Thyroid gland (tissue), 4 donors: ENCODE measurements around the gene FOXRED1.

Experiments used
- POLR2A ChIP-seq, 2 donors: fragments of 450-650 bp; IDR thresholded peaks; one replicate each; pipeline ENCODE4 v1.6.1; 2017; ENCODE audit warnings: antibody characterized with exemption in 2 of 2, mild to moderate bottlenecking in 2 of 2, moderate library complexity in 1 of 2
- TF ChIP-seq, protein P1 (sequence below), 6 experiments: fragments of 200-600 bp in 3 of 6; fragments of 450-650 bp in 3 of 6; sonication (generic) in 3 of 6; IDR thresholded peaks; one replicate each; pipeline ENCODE4 v1.5.1; 2016 to 2019; ENCODE audit warnings: antibody characterized with exemption in 6 of 6, mild to moderate bottlenecking in 2 of 6, inconsistent platforms in 1 of 6, moderate library complexity in 1 of 6

DNA sequence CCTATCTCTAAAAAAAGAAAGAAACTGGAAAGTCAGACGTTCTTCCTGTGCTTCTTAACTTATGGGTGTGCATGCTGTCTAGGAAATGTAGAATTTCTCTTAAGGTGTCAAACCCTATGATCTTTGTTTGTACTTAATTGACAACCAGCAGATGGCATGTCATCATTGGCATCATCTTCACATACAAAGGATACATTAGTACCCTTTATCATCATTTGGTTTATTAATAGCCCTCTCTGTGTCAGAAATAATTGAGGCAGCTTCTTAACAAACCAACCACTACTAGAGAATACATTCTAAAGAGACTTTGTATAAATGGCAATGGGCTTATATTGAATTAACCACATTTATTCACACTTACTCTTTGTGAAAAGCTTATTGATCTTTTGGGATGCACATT is 14.1 kb upstream of the FOXRED1 start:
- TF ChIP-seq, protein P1, sequence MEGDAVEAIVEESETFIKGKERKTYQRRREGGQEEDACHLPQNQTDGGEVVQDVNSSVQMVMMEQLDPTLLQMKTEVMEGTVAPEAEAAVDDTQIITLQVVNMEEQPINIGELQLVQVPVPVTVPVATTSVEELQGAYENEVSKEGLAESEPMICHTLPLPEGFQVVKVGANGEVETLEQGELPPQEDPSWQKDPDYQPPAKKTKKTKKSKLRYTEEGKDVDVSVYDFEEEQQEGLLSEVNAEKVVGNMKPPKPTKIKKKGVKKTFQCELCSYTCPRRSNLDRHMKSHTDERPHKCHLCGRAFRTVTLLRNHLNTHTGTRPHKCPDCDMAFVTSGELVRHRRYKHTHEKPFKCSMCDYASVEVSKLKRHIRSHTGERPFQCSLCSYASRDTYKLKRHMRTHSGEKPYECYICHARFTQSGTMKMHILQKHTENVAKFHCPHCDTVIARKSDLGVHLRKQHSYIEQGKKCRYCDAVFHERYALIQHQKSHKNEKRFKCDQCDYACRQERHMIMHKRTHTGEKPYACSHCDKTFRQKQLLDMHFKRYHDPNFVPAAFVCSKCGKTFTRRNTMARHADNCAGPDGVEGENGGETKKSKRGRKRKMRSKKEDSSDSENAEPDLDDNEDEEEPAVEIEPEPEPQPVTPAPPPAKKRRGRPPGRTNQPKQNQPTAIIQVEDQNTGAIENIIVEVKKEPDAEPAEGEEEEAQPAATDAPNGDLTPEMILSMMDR (IDR thresholded peaks at IDR 0.05): no peak
- TF ChIP-seq POLR2A (IDR thresholded peaks at IDR 0.05): no peak
